Gastroesophageal sphincter (tissue), 4 donors: ENCODE data around the gene A4GALT. TPM values are rescaled to one million over a fixed set of nuclear protein-coding genes. Genes with fewer than 3 reads are reported as not detected.
"Not testable (repeated sequence)": the region's sequence is repeated elsewhere in the genome, so short reads cannot be mapped to it uniquely, and the experiment has no call there.

Source experiments
- ATAC-seq: fragments of 150-250 bp; one replicate; pipeline ENCODE4 v1.9.1; 2016; ENCODE audit warnings: mild to moderate bottlenecking, moderate library complexity
- H3K27ac ChIP-seq, 4 donors: fragments of 200-600 bp; sonication (generic) in 3 of 4; 1 replicate in 3 of 4; 2 replicates in 1 of 4; pipeline ENCODE4 v1.5.1; 2016 to 2019
- H3K27me3 ChIP-seq: fragments of 200-600 bp; sonication (generic); one replicate; pipeline ENCODE4 v1.5.1; 2019
- H3K36me3 ChIP-seq, 2 donors: fragments of 200-600 bp; sonication (generic); one replicate each; pipeline ENCODE4 v1.5.1; 2019; ENCODE audit warnings: control low read depth in 1 of 2
- H3K4me1 ChIP-seq, 3 donors: fragments of 200-600 bp; sonication (generic); 1 replicate in 2 of 3; 2 replicates in 1 of 3; pipeline ENCODE4 v1.5.1; 2016 to 2019; ENCODE audit warnings: control low read depth in 2 of 3
- H3K4me3 ChIP-seq, 2 donors: fragments of 200-600 bp; sonication (generic); one replicate each; pipeline ENCODE4 v1.5.1; 2019; ENCODE audit warnings: mild to moderate bottlenecking in 1 of 2, moderate library complexity in 1 of 2
- H3K9me3 ChIP-seq, 3 donors: fragments of 200-600 bp; sonication (generic); one replicate each; pipeline ENCODE4 v1.5.1; 2017 to 2019; ENCODE audit warnings: control low read depth in 2 of 3
- EP300 ChIP-seq: sonication (generic); formaldehyde crosslinking; IDR thresholded peaks from one replicate; pipeline ENCODE4 v1.6.1; 2017; ENCODE audit warnings: antibody characterized with exemption, mild to moderate bottlenecking
- POLR2A ChIP-seq, 2 donors: fragments of 450-650 bp; IDR thresholded peaks; one replicate each; pipeline ENCODE4 v1.6.1; 2017; ENCODE audit warnings: antibody characterized with exemption in 2 of 2, mild to moderate bottlenecking in 2 of 2, moderate library complexity in 1 of 2
- POLR2AphosphoS5 ChIP-seq: sonication (generic); formaldehyde crosslinking; IDR thresholded peaks from one replicate; pipeline ENCODE4 v1.6.1; 2017; ENCODE audit warnings: antibody characterized with exemption
- WGBS, 2 donors: methylation state at CpG; one replicate each; pipeline ENCODE4 v1.1.5; 2018; ENCODE audit warnings: low coverage in 1 of 2; 5-methylcytosine and 5-hydroxymethylcytosine counted together
- total RNA-seq, 4 donors: library from RNA; depleted of rRNA; stranded (reverse); fragments of >200 nt; gene quantifications; one replicate each; pipeline ENCODE4 v1.1.0, GENCODE V29; 2016
- TF ChIP-seq, protein P1 (sequence below), 4 experiments: fragments of 200-600 bp in 2 of 4; fragments of 450-650 bp in 2 of 4; sonication (generic) in 1 of 4; IDR thresholded peaks; one replicate each; pipeline ENCODE4 v1.5.1; 2017 to 2019; ENCODE audit warnings: antibody characterized with exemption in 4 of 4, mild to moderate bottlenecking in 2 of 4, moderate library complexity in 2 of 4

The A4GALT gene
- total RNA-seq, 4 donors from 2014 or later, result 36.9 to 70.9 (median 55.3) TPM

DNA sequence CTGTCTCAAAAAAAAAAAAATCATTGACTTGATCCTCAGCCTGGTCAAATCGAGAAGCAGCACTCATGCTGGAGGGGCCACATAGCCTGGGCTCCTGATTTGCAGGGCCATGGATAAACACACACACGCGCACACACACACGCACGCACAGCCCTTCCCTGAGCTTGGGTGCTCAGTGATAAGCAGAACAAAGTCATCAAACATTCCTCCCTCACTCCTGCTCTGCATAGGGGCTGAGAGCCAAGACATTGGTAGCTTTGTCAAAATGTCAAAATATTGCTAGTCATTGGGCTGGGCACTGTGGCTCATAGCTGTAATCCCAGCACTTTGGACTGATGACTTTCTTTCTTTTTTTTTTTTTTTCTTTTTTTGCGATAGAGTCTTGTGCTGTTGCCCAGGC lies 34.0 kb upstream of the A4GALT start:
- no peaks in the 10 kb centered on the region for H3K27me3 ChIP-seq
- WGBS, 2 donors, result 43 to 68% methylated on average over 1 to 4 of the region's 6 CpGs
- H3K4me1 ChIP-seq, result peaks cover 0 to 23% (median 0%) of the 10 kb centered on the region in 3 donors
- no peak overlapping the region for H3K4me3 ChIP-seq
- H3K36me3 ChIP-seq, result no peaks in the 10 kb centered on the region
- no peaks in the 10 kb centered on the region for H3K9me3 ChIP-seq
- peak overlapping the region in 1 of 4 donors; percentile 70 for H3K27ac ChIP-seq
- no peak for TF ChIP-seq EP300
- TF ChIP-seq, protein P1, sequence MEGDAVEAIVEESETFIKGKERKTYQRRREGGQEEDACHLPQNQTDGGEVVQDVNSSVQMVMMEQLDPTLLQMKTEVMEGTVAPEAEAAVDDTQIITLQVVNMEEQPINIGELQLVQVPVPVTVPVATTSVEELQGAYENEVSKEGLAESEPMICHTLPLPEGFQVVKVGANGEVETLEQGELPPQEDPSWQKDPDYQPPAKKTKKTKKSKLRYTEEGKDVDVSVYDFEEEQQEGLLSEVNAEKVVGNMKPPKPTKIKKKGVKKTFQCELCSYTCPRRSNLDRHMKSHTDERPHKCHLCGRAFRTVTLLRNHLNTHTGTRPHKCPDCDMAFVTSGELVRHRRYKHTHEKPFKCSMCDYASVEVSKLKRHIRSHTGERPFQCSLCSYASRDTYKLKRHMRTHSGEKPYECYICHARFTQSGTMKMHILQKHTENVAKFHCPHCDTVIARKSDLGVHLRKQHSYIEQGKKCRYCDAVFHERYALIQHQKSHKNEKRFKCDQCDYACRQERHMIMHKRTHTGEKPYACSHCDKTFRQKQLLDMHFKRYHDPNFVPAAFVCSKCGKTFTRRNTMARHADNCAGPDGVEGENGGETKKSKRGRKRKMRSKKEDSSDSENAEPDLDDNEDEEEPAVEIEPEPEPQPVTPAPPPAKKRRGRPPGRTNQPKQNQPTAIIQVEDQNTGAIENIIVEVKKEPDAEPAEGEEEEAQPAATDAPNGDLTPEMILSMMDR (IDR thresholded peaks at IDR 0.05), result no peak
- TF ChIP-seq POLR2AphosphoS5, result no peak
- TF ChIP-seq POLR2A (IDR thresholded peaks at IDR 0.05), result no peak
- peak; percentile 35 for ATAC-seq

DNA sequence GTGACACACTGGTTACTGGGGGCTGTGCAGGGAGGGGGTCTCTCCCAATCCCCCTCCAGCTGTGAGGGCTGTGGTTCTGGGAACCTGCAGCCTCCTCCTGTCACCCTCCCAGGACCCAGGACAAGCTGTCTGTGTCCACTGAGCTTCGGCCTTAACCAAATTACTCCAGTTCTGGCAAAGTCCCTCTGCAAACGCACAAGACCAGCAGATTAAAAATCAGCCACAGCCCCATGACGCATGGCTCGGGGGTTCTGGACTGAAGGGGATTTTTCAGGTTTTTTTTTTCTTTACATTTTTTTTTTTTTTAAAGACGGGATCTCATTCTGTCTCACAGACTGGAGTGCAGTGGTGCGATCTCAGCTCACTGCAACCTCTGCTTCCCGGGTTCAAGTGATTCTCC lies 32.2 kb upstream of the A4GALT start:
- Histone ChIP-seq H3K27ac (peak overlapping the region in 3 of 4 donors; percentile 70 to 74 (median 73)), H3K36me3 (no peaks in the 10 kb centered on the region), H3K4me1 (peaks cover 0 to 38% (median 0%) of the 10 kb centered on the region in 3 donors), H3K4me3 (no peak overlapping the region), H3K9me3 (no peaks in the 10 kb centered on the region), H3K27me3 (no peaks in the 10 kb centered on the region)
- TF ChIP-seq, protein P1 (IDR thresholded peaks at IDR 0.05), result no peak
- TF ChIP-seq POLR2A (IDR thresholded peaks at IDR 0.05) (no peak), POLR2AphosphoS5 (no peak), EP300 (no peak)
- ATAC-seq, result no peak
- WGBS, 2 donors, result 69 to 81% methylated on average over 5 to 6 of the region's 7 CpGs

DNA sequence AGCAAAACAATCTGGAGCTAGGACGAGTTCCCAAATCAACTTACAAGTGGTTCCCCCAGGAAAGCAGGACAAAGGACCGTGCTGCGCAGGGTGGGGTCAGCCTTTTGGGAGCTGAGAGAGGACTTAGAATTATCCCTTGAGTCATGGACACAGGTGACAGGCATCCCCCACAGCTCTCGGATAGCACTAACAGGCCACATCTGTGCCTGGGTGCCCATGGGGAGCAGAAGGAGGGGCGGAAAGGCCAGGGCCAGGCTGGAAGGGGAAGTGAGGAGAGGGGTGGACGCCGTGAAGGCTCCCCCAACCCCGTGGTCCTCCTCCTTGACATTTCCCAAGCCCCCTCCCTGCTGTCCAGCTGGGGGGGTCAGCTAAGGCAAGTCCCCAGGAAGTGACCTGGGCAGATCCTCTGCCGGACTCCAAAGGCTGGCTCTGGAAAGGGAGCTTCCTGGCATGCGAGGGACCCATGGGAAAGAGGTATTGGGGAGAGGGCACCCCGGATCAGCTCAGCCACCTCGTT lies 31.6 kb upstream of the A4GALT start:
- TF ChIP-seq, protein P1 (IDR thresholded peaks at IDR 0.05), result no peak
- TF ChIP-seq EP300, result no peak
- TF ChIP-seq POLR2AphosphoS5, result no peak
- TF ChIP-seq POLR2A (IDR thresholded peaks at IDR 0.05), result no peak
- ATAC-seq, result no peak
- Histone ChIP-seq H3K27me3 (no peaks in the 10 kb centered on the region), H3K4me3 (no peak overlapping the region), H3K36me3 (no peaks in the 10 kb centered on the region), H3K27ac (peak overlapping the region in 3 of 4 donors; percentile 70 to 74 (median 73)), H3K9me3 (no peaks in the 10 kb centered on the region), H3K4me1 (peaks cover 0 to 38% (median 0%) of the 10 kb centered on the region in 3 donors)
- WGBS, 2 donors, result 65 to 83% methylated on average over 1 to 4 of the region's 12 CpGs

DNA sequence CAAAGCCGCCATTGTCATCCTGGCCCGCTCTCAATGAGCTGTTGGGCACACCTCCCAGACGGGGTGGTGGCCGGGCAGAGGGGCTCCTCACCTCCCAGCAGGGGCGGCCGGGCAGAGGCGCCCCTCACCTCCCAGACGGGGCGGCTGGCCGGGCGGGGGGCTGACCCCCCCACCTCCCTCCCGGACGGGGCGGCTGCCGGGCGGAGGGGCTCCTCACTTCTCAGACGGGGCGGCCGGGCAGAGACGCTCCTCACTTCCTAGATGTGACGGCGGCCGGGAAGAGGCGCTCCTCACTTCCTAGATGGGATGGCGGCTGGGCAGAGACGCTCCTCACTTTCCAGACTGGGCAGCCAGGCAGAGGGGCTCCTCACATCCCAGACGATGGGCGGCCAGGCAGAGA lies 29.8 kb upstream of the A4GALT start:
- WGBS, 2 donors, result no CpG with 5 or more reads among the region's 28 CpGs
- H3K36me3 ChIP-seq, H3K4me3 ChIP-seq, H3K27me3 ChIP-seq, H3K9me3 ChIP-seq, H3K27ac ChIP-seq, ATAC-seq: not testable (repeated sequence)
- H3K4me1 ChIP-seq, result peaks cover 0 to 38% (median 0%) of the 10 kb centered on the region in 3 donors

DNA sequence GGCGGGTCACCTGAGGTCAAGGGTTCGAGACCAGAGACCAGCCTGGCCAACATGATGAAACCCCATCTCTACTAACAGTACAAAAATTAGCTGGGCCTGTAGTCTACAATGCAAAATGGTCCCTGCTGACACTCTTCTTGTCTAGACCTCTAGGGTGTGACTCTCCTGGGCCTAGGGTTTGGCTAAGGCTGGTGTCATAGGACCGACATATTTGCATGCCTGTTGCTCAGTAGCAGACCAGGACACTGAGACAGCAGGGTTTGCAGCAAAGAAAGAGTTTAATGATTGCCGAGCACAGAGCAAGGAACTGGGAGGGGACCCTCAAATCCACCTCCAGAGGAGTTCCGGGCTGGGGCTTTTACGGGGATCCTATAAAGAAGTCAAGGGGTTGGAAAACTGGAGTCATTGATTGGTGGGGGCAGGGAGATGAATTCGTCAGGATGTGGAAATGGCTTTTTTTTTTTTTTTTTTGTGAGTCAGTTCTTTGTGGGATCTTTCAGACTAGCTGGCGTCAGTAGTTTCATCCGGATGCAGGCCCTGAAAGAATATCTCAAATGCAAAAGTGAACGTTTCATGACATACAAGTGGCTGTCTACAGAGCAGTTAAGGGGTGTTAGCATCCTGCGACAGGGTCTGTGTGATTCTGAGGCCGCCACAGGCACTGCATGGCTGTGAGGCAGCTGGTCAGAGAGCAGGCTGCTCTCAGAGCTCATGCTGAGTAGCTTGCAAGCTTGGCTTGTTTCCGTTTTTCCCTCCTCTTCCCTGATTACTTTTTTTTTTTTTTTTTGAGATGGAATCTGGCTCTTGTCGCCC lies 27.2 kb upstream of the A4GALT start:
- peaks cover 4 to 57% (median 12%) of the 10 kb centered on the region in 3 donors for H3K4me1 ChIP-seq
- H3K4me3 ChIP-seq, result no peak overlapping the region
- TF ChIP-seq POLR2AphosphoS5, result no peak
- TF ChIP-seq, protein P1 (IDR thresholded peaks at IDR 0.05), result no peak
- no peak for TF ChIP-seq POLR2A (IDR thresholded peaks at IDR 0.05)
- no peak for TF ChIP-seq EP300
- WGBS, 2 donors, result 45 to 94% methylated on average over 3 to 14 of the region's 14 CpGs
- H3K27me3 ChIP-seq, result no peaks in the 10 kb centered on the region
- H3K27ac ChIP-seq, result peak overlapping the region in 3 of 4 donors; percentile 41 to 49 (median 45)
- no peak for ATAC-seq
- H3K9me3 ChIP-seq, result no peaks in the 10 kb centered on the region
- H3K36me3 ChIP-seq, result no peaks in the 10 kb centered on the region
